ENCODE data around the gene ZNF407.

The ZNF407 gene

GRCh38 chr18:75016025-75016717 is 418.5 kb downstream of the ZNF407 start:
- no peak for DNase-seq (ENCODE audit: low read depth)

- no peak for DNase-seq (ENCODE audit: low read depth)
These were observed 425.8 kb downstream of the ZNF407 start for GRCh38 chr18:75023473-75023872.

GRCh38 chr18:75024871-75025270 is 427.2 kb downstream of the ZNF407 start:
- DNase-seq (ENCODE audit: low read depth) = no peak

GRCh38 chr18:75025573-75025972 is 427.9 kb downstream of the ZNF407 start:
- no peak for DNase-seq (ENCODE audit: low read depth)

GRCh38 chr18:75029481-75029880 is 431.8 kb downstream of the ZNF407 start:
- peak; percentile 7 for DNase-seq (ENCODE audit: low read depth)

GRCh38 chr18:75031717-75032317 is 434.1 kb downstream of the ZNF407 start:
- DNase-seq (ENCODE audit: low read depth) = no peak

- no peak for DNase-seq (ENCODE audit: low read depth)
These were observed 435.8 kb downstream of the ZNF407 start for GRCh38 chr18:75033516-75033915.

- DNase-seq (ENCODE audit: low read depth) = no peak
These were observed 437.3 kb downstream of the ZNF407 start for GRCh38 chr18:75034937-75035336.

GRCh38 chr18:75035928-75036327 is 438.3 kb downstream of the ZNF407 start:
- no peak for DNase-seq (ENCODE audit: low read depth)

GRCh38 chr18:75036917-75037688 is 439.4 kb downstream of the ZNF407 start:
- DNase-seq (ENCODE audit: low read depth) = no peak

GRCh38 chr18:75037689-75037955 is 440.0 kb downstream of the ZNF407 start:
- no peak for DNase-seq (ENCODE audit: low read depth)

- no peak for DNase-seq (ENCODE audit: low read depth)
These were observed 443.9 kb downstream of the ZNF407 start for GRCh38 chr18:75041586-75041985.

- DNase-seq (ENCODE audit: low read depth) = no peak
These were observed 445.8 kb downstream of the ZNF407 start for GRCh38 chr18:75043478-75043877.

GRCh38 chr18:75044296-75044695 is 446.6 kb downstream of the ZNF407 start:
- no peak for DNase-seq (ENCODE audit: low read depth)

- DNase-seq (ENCODE audit: low read depth) = no peak
These were observed 447.1 kb downstream of the ZNF407 start for GRCh38 chr18:75044791-75045190.

GRCh38 chr18:75045272-75045671 is 447.6 kb downstream of the ZNF407 start:
- no peak for DNase-seq (ENCODE audit: low read depth)

GRCh38 chr18:75047240-75047961 is 449.7 kb downstream of the ZNF407 start:
- no peak for DNase-seq (ENCODE audit: low read depth)

GRCh38 chr18:75048776-75049454 is 451.2 kb downstream of the ZNF407 start:
- DNase-seq (ENCODE audit: low read depth) = no peak

GRCh38 chr18:75049455-75049789 is 451.8 kb downstream of the ZNF407 start:
- DNase-seq (ENCODE audit: low read depth) = no peak

GRCh38 chr18:75051757-75052156 is 454.1 kb downstream of the ZNF407 start:
- no peak for DNase-seq (ENCODE audit: low read depth)

- no peak for DNase-seq (ENCODE audit: low read depth)
These were observed 454.8 kb downstream of the ZNF407 start for GRCh38 chr18:75052475-75052874.

- no peak for DNase-seq (ENCODE audit: low read depth)
These were observed 455.5 kb downstream of the ZNF407 start for GRCh38 chr18:75053028-75053629.
